ENCODE data around the gene NGF. TPM values are rescaled to one million over a fixed set of nuclear protein-coding genes. Genes with fewer than 3 reads are reported as not detected.

The NGF gene
- total and polyA plus RNA-seq, 2 donors (not counting 1 experiment from before 2014, with no cell fraction given): not detected

DNA sequence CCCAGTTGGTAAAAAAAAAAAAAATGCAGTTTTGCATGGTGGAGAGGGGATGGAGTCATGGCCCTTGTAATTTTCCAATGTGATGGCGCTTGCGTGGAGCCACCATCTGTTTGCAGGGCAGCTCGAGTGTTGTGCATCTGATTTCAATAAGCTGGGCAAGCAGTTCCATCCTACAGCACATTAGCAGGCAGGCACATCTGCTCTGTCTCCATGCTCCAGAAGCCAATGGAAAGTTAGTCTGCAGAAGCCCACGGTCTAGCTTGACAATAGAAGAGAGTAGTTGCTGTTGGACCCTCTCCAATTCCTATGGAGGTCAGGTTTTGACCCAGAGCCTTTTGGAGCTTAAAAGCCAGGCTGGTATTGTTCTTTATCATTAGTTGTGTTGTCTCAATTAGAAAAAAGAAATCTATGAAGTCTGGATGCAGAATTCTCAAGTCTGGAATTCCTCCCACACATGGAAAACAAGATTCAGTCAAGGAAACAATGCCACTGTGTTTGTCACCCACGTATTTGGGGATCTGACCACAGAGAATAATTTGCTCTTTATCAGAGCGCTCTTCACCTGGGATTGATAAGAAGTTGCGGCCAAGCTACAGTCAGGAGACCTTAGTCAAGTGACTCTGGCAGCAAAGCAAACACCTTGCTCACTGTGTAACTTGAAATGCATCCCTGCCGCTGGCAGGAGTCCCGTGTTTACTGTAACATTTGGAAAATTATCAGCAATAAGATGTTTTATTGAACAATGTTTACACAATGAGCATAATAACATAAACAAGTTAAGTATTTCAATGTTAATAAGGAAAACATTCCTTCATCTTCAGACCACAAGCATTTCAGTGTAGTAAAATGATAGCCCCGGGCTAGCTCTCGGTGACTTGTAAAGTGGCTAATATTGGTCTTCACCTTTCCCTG is 20.7 kb downstream of the NGF start:
- no peak for TF ChIP-seq EZH2 (IDR thresholded peaks at IDR 0.05; ENCODE audit: borderline replicate concordance, insufficient read depth, low read depth, low read length, poor library complexity, severe bottlenecking)
- TF ChIP-seq, protein P1, sequence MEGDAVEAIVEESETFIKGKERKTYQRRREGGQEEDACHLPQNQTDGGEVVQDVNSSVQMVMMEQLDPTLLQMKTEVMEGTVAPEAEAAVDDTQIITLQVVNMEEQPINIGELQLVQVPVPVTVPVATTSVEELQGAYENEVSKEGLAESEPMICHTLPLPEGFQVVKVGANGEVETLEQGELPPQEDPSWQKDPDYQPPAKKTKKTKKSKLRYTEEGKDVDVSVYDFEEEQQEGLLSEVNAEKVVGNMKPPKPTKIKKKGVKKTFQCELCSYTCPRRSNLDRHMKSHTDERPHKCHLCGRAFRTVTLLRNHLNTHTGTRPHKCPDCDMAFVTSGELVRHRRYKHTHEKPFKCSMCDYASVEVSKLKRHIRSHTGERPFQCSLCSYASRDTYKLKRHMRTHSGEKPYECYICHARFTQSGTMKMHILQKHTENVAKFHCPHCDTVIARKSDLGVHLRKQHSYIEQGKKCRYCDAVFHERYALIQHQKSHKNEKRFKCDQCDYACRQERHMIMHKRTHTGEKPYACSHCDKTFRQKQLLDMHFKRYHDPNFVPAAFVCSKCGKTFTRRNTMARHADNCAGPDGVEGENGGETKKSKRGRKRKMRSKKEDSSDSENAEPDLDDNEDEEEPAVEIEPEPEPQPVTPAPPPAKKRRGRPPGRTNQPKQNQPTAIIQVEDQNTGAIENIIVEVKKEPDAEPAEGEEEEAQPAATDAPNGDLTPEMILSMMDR (IDR thresholded peaks at IDR 0.05): no peak
- Histone ChIP-seq H3K27ac (ENCODE audit: low read length in 2 of 2) (no peak overlapping the region), H3K4me2 (replicated peaks; ENCODE audit: low read depth, low read length, poor library complexity, severe bottlenecking) (no peak overlapping the region), H4K20me1 (ENCODE audit: control insufficient read depth, insufficient read depth, low read length, poor library complexity, severe bottlenecking) (no peaks in the 10 kb centered on the region), H3K9ac (ENCODE audit: low read length) (no peak overlapping the region), H3K27me3 (replicated peaks in 1 of 4; ENCODE audit: control extremely low read depth in 1 of 4, control insufficient read depth in 3 of 4, insufficient read depth in 4 of 4, low read length in 3 of 4) (peaks cover 0 to 2% (median 0%) of the 10 kb centered on the region in 4 experiments), H3K4me1 (ENCODE audit: control insufficient read depth in 2 of 2, insufficient read depth in 2 of 2, low read length in 2 of 2) (no peaks in the 10 kb centered on the region), H3K79me2 (ENCODE audit: control insufficient read depth, insufficient read depth, low read length) (no peaks in the 10 kb centered on the region), H3K36me3 (replicated peaks in 1 of 2; ENCODE audit: control extremely low read depth in 1 of 2, control insufficient read depth in 1 of 2, extremely low read depth in 1 of 2, insufficient read depth in 2 of 2, low read length in 1 of 2) (no peaks in the 10 kb centered on the region), H2AFZ (ENCODE audit: insufficient read depth, low read depth, low read length, poor library complexity, severe bottlenecking) (no peak overlapping the region), H3K4me3 (ENCODE audit: control extremely low read depth in 1 of 5, extremely low read depth in 1 of 5, insufficient read depth in 1 of 5, low read depth in 2 of 5, low read length in 4 of 5) (no peak overlapping the region), H3K9me3 (ENCODE audit: control extremely low read depth in 1 of 3, control insufficient read depth in 2 of 3, insufficient read depth in 1 of 3, low read length in 2 of 3) (no peaks in the 10 kb centered on the region)
- CTCF ChIA-PET: no interaction called here
- H3K4me1 Mint-ChIP-seq: no peaks in the 10 kb centered on the region
- no peak overlapping the region for H3K27ac Mint-ChIP-seq
- H3K27me3 Mint-ChIP-seq: peaks cover 13% of the 10 kb centered on the region
- 93% methylated on average over 7 of the region's 11 CpGs for WGBS (ENCODE audit: insufficient coverage)
- H3K9me3 Mint-ChIP-seq (ENCODE audit: insufficient read depth): no peaks in the 10 kb centered on the region
- no peak overlapping the region for H3K4me3 Mint-ChIP-seq
- POLR2A ChIA-PET: no interaction called here
- DNase-seq (no peak), ATAC-seq (ENCODE audit: low read depth) (no peak)
- intact Hi-C loops (cut with micrococcal nuclease): no loop called here

GRCh38 chr1:115314765-115315164 is 23.3 kb downstream of the NGF start:
- CTCF ChIA-PET: no interaction called here
- H3K4me1 ChIP-seq (ENCODE audit: control insufficient read depth in 2 of 2, insufficient read depth in 2 of 2, low read length in 2 of 2): no peaks in the 10 kb centered on the region
- no peaks in the 10 kb centered on the region for H4K20me1 ChIP-seq (ENCODE audit: control insufficient read depth, insufficient read depth, low read length, poor library complexity, severe bottlenecking)
- TF ChIP-seq, protein P1 (IDR thresholded peaks at IDR 0.05): no peak
- no peak for TF ChIP-seq EZH2 (IDR thresholded peaks at IDR 0.05; ENCODE audit: borderline replicate concordance, insufficient read depth, low read depth, low read length, poor library complexity, severe bottlenecking)
- no peaks in the 10 kb centered on the region for H3K27me3 ChIP-seq (replicated peaks in 1 of 4; ENCODE audit: control extremely low read depth in 1 of 4, control insufficient read depth in 3 of 4, insufficient read depth in 4 of 4, low read length in 3 of 4)
- H3K4me2 ChIP-seq (replicated peaks; ENCODE audit: low read depth, low read length, poor library complexity, severe bottlenecking): no peak overlapping the region
- WGBS (ENCODE audit: insufficient coverage): 83% methylated on average over 3 of the region's 3 CpGs
- H3K79me2 ChIP-seq (ENCODE audit: control insufficient read depth, insufficient read depth, low read length): no peaks in the 10 kb centered on the region
- no peak overlapping the region for H2AFZ ChIP-seq (ENCODE audit: insufficient read depth, low read depth, low read length, poor library complexity, severe bottlenecking)
- H3K36me3 ChIP-seq (replicated peaks in 1 of 2; ENCODE audit: control extremely low read depth in 1 of 2, control insufficient read depth in 1 of 2, extremely low read depth in 1 of 2, insufficient read depth in 2 of 2, low read length in 1 of 2): no peaks in the 10 kb centered on the region
- POLR2A ChIA-PET: no interaction called here
- ATAC-seq (ENCODE audit: low read depth) (no peak), DNase-seq (no peak)
- no peak overlapping the region for H3K27ac ChIP-seq (ENCODE audit: low read length in 2 of 2)
- H3K27me3 Mint-ChIP-seq: peaks cover 13% of the 10 kb centered on the region
- no peak overlapping the region for H3K27ac Mint-ChIP-seq
- peaks cover 6% of the 10 kb centered on the region for H3K4me1 Mint-ChIP-seq
- no peaks in the 10 kb centered on the region for H3K9me3 Mint-ChIP-seq (ENCODE audit: insufficient read depth)
- H3K9me3 ChIP-seq (ENCODE audit: control extremely low read depth in 1 of 3, control insufficient read depth in 2 of 3, insufficient read depth in 1 of 3, low read length in 2 of 3): no peaks in the 10 kb centered on the region
- H3K4me3 ChIP-seq (ENCODE audit: control extremely low read depth in 1 of 5, extremely low read depth in 1 of 5, insufficient read depth in 1 of 5, low read depth in 2 of 5, low read length in 4 of 5): no peak overlapping the region
- intact Hi-C loops (cut with micrococcal nuclease): no loop called here
- H3K4me3 Mint-ChIP-seq: no peak overlapping the region
- H3K9ac ChIP-seq (ENCODE audit: low read length): no peak overlapping the region
